Measurements from ENCODE around the gene HIGD1B.
"Not testable (repeated sequence)": the region's sequence is repeated elsewhere in the genome, so short reads cannot be mapped to it uniquely, and the experiment has no call there.

The HIGD1B gene

GRCh38 chr17:44847586-44847985 lies at the start of gene HIGD1B:
HIGD1B (plus strand) TSS chr17:44847883; CDS start chr17:44848153, 270 bp downstream.
- no peak for DNase-seq (ENCODE audit: low read depth in 2 of 2)

GRCh38 chr17:44798356-44798755 lies 49.3 kb upstream of the HIGD1B start:
- DNase-seq (ENCODE audit: low read depth in 2 of 2) = no peak

GRCh38 chr17:44801880-44802279 lies 45.8 kb upstream of the HIGD1B start:
- DNase-seq (ENCODE audit: low read depth in 2 of 2) = no peak

GRCh38 chr17:44804302-44805089 lies 43.2 kb upstream of the HIGD1B start:
- no peak for DNase-seq (ENCODE audit: low read depth in 2 of 2)

- no peak for DNase-seq (ENCODE audit: low read depth in 2 of 2)
Measured at GRCh38 chr17:44807093-44807816, 40.4 kb upstream of the HIGD1B start.

- no peak for DNase-seq (ENCODE audit: low read depth in 2 of 2)
Measured at GRCh38 chr17:44807817-44808155, 39.9 kb upstream of the HIGD1B start.

GRCh38 chr17:44808156-44808555 lies 39.5 kb upstream of the HIGD1B start:
- no peak for DNase-seq (ENCODE audit: low read depth in 2 of 2)

- DNase-seq (ENCODE audit: low read depth in 2 of 2) = not testable (repeated sequence)
Measured at GRCh38 chr17:44808656-44809388, 38.9 kb upstream of the HIGD1B start.

GRCh38 chr17:44812263-44812662 lies 35.4 kb upstream of the HIGD1B start:
- DNase-seq (ENCODE audit: low read depth in 2 of 2) = no peak

GRCh38 chr17:44818508-44818907 lies 29.2 kb upstream of the HIGD1B start:
- DNase-seq (ENCODE audit: low read depth in 2 of 2) = not testable (repeated sequence)

GRCh38 chr17:44820631-44821212 lies 27.0 kb upstream of the HIGD1B start:
- no peak for DNase-seq (ENCODE audit: low read depth in 2 of 2)

GRCh38 chr17:44825236-44825635 lies 22.4 kb upstream of the HIGD1B start:
- DNase-seq (ENCODE audit: low read depth in 2 of 2) = not testable (repeated sequence)

- no peak for DNase-seq (ENCODE audit: low read depth in 2 of 2)
Measured at GRCh38 chr17:44826123-44826790, 21.4 kb upstream of the HIGD1B start.

GRCh38 chr17:44827863-44828262 lies 19.8 kb upstream of the HIGD1B start:
- no peak for DNase-seq (ENCODE audit: low read depth in 2 of 2)

GRCh38 chr17:44828919-44829522 lies 18.7 kb upstream of the HIGD1B start:
- no peak for DNase-seq (ENCODE audit: low read depth in 2 of 2)

- no peak for DNase-seq (ENCODE audit: low read depth in 2 of 2)
Measured at GRCh38 chr17:44829523-44830358, 17.9 kb upstream of the HIGD1B start, which contains the start of gene GJC1. GJC1 (minus strand) TSS chr17:44830287; CDS start chr17:44805817, 24,470 bp downstream.

GRCh38 chr17:44830359-44831288 lies 17.1 kb upstream of the HIGD1B start:
- DNase-seq (ENCODE audit: low read depth in 2 of 2) = no peak

GRCh38 chr17:44831371-44831770 lies 16.3 kb upstream of the HIGD1B start:
- DNase-seq (ENCODE audit: low read depth in 2 of 2) = no peak

GRCh38 chr17:44832805-44833204 lies 14.9 kb upstream of the HIGD1B start:
- DNase-seq (ENCODE audit: low read depth in 2 of 2) = no peak
